Measurements from ENCODE around the gene LRRC4B. TPM values are rescaled to one million over a fixed set of nuclear protein-coding genes. Genes with fewer than 3 reads are reported as not detected.
"Not testable (repeated sequence)": the region's sequence is repeated elsewhere in the genome, so short reads cannot be mapped to it uniquely, and the experiment has no call there.

The LRRC4B gene, protein sequence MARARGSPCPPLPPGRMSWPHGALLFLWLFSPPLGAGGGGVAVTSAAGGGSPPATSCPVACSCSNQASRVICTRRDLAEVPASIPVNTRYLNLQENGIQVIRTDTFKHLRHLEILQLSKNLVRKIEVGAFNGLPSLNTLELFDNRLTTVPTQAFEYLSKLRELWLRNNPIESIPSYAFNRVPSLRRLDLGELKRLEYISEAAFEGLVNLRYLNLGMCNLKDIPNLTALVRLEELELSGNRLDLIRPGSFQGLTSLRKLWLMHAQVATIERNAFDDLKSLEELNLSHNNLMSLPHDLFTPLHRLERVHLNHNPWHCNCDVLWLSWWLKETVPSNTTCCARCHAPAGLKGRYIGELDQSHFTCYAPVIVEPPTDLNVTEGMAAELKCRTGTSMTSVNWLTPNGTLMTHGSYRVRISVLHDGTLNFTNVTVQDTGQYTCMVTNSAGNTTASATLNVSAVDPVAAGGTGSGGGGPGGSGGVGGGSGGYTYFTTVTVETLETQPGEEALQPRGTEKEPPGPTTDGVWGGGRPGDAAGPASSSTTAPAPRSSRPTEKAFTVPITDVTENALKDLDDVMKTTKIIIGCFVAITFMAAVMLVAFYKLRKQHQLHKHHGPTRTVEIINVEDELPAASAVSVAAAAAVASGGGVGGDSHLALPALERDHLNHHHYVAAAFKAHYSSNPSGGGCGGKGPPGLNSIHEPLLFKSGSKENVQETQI
- 1 to 10 TPM in 4 of 9 donors, under 1 TPM in 5; 0.35 to 2.4 (median 0.87) TPM for total RNA-seq
- 1 to 10 TPM in 1 of 2 donors, under 1 TPM in 1; 0.97 to 1.0 TPM for polyA plus RNA-seq
- long read RNA-seq, donor 1, partial matches to known transcripts, result 0 of 1 reads
- long read RNA-seq, donor 1, other reads (novel, unspliced or antisense), result 1 of 1 reads
- long read RNA-seq, donor 2, result 0 reads
- long read RNA-seq, donor 3, result 0 reads

DNA sequence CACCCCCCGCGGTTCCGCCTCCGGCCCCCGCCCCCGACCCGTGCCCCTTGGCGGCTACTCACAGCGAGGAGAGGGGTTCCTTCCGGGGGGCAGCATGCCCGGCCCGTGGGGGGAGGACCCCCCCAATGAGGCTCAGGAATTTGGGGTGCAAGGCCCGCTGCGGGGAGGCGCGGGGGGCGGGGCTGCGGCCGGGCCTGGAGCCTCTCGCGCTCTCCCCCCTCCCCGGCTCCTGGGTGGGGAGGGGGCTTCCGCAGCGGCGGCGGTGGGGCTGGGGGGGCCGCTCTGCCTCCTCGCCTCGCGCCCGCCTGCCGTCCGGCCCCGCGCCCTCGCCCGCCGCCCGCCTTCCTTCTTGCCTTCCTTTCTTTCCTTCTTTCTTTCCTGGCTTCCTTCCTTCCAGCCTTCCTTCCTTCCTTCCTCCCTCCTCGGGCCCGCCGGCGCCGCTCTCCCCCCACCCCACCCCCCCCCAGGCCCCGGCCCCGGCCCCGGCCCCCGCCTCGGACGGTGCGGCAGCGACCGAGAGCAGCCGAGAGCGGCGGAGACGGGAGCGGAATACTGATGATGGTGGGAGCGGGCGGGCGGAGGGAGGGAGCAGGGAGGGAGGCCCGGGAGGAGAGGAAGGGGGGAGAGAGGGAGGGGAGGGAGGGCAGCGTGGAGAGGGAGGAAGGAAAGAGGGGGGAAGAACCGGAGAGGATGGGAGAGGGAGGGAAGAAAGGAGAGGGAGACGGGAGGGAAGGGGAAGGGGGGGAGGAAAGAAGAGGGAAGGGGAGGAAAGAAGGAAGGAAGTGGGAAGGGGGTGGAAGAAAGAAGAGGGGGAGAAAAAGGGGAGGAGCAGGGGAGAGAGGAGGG, at the start of gene LRRC4B:
TSS of gene LRRC4B (minus strand) at position 554 of the 846 bp plus-strand sequence. CDS start 19,597 bp downstream, outside the sequence.
- Histone ChIP-seq H3K4me3 (peak within 1 kb of the TSS in 9 of 12 donors; percentile 9 to 56 (median 38)), H3K9me3 (no peaks in the 10 kb centered on the region)

DNA sequence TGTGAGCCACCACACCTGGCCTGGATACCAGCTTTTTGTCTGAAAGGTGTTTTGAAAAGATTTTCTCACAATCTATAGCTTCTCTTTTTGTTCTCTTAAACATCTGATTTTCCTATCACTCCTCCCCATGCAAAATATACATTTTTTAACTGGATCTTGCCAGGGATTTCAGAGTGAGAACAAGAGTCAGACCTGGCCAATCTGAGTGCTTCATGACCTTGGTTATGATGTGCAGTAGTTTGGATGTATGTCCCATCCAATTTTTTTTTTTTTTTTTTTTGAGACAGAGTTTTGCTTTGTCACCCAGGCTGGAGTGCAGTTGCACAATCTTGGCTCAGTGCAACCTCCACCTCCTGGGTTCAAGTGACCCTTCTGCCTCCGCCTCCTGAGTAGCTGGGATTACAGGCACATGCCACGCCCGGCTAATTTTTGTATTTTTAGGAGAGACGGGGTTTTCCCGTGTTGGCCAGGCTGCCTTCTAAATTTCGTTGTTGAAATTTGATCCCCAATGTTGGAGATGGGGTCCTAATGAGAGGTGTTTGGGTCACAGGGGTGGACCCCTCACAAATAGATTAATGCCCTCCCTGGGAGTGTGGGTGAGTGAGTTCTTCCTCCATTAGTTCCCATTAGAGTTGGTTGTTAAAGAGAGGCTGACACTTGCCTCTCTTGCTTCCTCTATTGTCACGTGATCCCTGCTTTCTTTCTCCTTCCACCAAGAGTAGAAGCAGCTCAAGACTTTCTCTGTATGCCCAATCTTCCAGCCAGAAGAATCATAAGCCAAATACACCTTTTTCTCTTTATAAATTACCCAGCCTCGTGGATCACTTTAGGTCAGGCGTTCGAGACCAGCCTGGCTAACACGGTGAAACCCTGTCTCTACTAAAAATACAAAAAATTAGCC, 44.5 kb upstream of the LRRC4B start:
- H3K4me1 ChIP-seq; DNase-seq; H3K4me3 ChIP-seq; ATAC-seq; intact Hi-C loops (cut with DNase I); H3K27ac ChIP-seq; H3K36me3 ChIP-seq; H3K9me3 ChIP-seq: not testable (repeated sequence)
- peaks cover 0 to 13% (median 0%) of the 10 kb centered on the region in 9 donors for H3K27me3 ChIP-seq
- 74 to 85% (median 80%) methylated on average over 10 to 11 of the region's 11 CpGs for WGBS, 4 donors

More for the DNA sequence above, at the start of gene LRRC4B:
- intact Hi-C loops (cut with DNase I), result no loop called here
- ATAC-seq (no peak), DNase-seq (no peak)
- no peak for TF ChIP-seq POLR2A (IDR thresholded peaks at IDR 0.05)
- TF ChIP-seq, protein P1, sequence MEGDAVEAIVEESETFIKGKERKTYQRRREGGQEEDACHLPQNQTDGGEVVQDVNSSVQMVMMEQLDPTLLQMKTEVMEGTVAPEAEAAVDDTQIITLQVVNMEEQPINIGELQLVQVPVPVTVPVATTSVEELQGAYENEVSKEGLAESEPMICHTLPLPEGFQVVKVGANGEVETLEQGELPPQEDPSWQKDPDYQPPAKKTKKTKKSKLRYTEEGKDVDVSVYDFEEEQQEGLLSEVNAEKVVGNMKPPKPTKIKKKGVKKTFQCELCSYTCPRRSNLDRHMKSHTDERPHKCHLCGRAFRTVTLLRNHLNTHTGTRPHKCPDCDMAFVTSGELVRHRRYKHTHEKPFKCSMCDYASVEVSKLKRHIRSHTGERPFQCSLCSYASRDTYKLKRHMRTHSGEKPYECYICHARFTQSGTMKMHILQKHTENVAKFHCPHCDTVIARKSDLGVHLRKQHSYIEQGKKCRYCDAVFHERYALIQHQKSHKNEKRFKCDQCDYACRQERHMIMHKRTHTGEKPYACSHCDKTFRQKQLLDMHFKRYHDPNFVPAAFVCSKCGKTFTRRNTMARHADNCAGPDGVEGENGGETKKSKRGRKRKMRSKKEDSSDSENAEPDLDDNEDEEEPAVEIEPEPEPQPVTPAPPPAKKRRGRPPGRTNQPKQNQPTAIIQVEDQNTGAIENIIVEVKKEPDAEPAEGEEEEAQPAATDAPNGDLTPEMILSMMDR (IDR thresholded peaks at IDR 0.05), result no peak
- no peak within 1 kb of the TSS for H3K27ac ChIP-seq
- WGBS, 4 donors, result 2% methylated on average over 34 to 65 of the region's 65 CpGs
- no peaks in the 10 kb centered on the region for H3K36me3 ChIP-seq
- peaks cover 0 to 25% (median 0%) of the 10 kb centered on the region in 12 donors for H3K4me1 ChIP-seq
- peaks cover 27 to 73% (median 51%) of the 10 kb centered on the region in 9 donors for H3K27me3 ChIP-seq

DNA sequence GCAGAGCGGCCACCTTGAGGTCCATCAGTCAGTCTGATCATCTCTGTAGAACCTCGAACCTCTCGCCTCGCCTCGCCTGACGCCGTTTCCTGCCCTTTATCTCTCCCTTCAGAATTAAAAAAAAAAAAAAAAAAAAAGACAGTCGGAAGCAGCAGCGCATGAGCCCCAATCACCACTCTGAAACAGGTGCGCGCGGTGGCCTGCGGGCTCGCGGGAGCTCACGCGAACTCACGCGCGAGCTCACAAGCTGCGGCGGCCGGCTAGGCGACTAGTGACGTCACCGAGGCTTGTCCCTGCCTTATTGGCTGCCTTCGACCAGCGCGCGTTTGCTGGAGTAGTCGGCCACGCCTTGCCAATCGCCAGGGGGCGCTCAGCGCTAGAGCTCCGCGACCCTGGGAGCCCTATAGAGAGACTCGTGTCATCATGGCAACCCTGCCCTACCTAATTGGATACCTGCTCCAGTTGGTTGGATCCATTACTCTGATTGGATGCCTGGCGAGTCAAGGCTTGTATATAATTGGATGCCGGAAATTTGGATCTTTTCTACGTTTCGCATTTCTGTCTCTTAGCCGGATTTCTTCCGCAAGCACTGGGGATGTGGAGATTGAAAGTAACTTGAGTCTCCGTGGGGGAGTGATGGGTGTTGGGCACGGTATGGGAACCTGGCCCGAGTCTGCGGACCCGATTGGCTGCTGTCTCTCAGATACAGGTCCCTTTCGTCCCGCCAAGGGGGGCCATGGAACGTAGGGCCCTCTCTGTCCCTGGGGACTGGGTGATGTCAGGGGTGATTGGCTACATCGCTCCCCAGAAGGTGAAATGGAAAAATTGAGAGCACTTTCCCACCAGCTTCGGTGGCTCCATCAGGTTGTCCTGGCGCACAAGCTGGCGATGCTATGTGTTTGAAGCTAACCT, 39.9 kb upstream of the LRRC4B start:
- WGBS, 4 donors, result 12 to 17% (median 14%) methylated on average over 46 to 56 of the region's 56 CpGs
- peak; percentile 32 to 89 (median 78) for ATAC-seq
- TF ChIP-seq, protein P1 (IDR thresholded peaks at IDR 0.05), result peak in 11 of 12 donors; percentile 9 to 49 (median 21)
- TF ChIP-seq POLR2A (IDR thresholded peaks at IDR 0.05), result no peak
- Histone ChIP-seq H3K9me3 (no peaks in the 10 kb centered on the region), H3K4me1 (peaks cover 0 to 4% (median 0%) of the 10 kb centered on the region in 12 donors), H3K27me3 (peaks cover 0 to 46% (median 11%) of the 10 kb centered on the region in 9 donors), H3K4me3 (no peak overlapping the region), H3K27ac (no peak overlapping the region), H3K36me3 (no peaks in the 10 kb centered on the region)
- intact Hi-C loops (cut with DNase I), result no loop called here
- DNase-seq, result peak; percentile 50 to 85 (median 75)

Data from heart left ventricle (tissue), 16 donors.